ENCODE measurements around the gene ANKS1B.

Gene ANKS1B

DNA sequence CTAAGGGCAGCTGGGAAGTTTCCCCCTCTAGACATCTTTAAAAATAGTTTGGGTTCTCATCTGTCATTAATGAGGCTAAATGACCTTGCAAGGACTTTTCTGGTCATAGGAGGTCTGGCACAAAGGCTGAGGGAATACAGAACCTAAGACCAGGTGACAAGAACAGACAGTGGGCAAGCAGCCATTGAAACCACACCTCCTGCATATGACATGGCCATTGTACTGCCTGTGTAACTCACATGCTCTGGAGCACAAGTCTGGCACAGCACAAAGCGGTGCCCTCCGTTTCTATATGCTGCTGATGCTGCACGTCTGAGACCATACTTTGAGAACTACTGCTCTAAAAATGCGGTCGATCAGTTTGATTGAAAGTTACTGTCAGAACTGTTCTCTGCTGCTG is 1196.3 kb downstream of the ANKS1B start:
- TF ChIP-seq ZSCAN18 (tag by site-specific recombination; IDR thresholded peaks at IDR 0.05) (no peak), ZNF350 (tag by site-specific recombination; IDR thresholded peaks at IDR 0.05) (no peak), SCRT1 (tag by site-specific recombination; IDR thresholded peaks at IDR 0.05; ENCODE audit: borderline replicate concordance) (no peak), ATF2 (tag by site-specific recombination; IDR thresholded peaks at IDR 0.05; ENCODE audit: low read depth) (no peak), ZNF214 (tag by site-specific recombination; IDR thresholded peaks at IDR 0.05; ENCODE audit: borderline replicate concordance) (no peak), ZFP3 (tag by site-specific recombination; IDR thresholded peaks at IDR 0.05; ENCODE audit: low read depth) (no peak), ZNF157 (tag by site-specific recombination; IDR thresholded peaks at IDR 0.05) (no peak), BCL11B (tag by site-specific recombination; IDR thresholded peaks at IDR 0.05; ENCODE audit: low read depth) (no peak), ZNF548 (tag by site-specific recombination; IDR thresholded peaks at IDR 0.05) (no peak)
- TF ChIP-seq, protein P1, sequence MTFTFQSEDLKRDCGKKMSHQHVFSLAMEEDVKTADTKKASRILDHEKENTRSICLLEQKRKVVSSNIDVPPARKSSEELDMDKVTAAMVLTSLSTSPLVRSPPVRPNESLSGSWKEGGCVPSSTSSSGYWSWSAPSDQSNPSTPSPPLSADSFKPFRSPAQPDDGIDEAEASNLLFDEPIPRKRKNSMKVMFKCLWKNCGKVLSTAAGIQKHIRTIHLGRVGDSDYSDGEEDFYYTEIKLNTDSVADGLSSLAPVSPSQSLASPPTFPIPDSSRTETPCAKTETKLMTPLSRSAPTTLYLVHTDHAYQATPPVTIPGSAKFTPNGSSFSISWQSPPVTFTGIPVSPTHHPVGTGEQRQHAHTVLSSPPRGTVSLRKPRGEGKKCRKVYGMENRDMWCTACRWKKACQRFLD (tag by site-specific recombination; IDR thresholded peaks at IDR 0.05): no peak
- TF ChIP-seq, protein P2, sequence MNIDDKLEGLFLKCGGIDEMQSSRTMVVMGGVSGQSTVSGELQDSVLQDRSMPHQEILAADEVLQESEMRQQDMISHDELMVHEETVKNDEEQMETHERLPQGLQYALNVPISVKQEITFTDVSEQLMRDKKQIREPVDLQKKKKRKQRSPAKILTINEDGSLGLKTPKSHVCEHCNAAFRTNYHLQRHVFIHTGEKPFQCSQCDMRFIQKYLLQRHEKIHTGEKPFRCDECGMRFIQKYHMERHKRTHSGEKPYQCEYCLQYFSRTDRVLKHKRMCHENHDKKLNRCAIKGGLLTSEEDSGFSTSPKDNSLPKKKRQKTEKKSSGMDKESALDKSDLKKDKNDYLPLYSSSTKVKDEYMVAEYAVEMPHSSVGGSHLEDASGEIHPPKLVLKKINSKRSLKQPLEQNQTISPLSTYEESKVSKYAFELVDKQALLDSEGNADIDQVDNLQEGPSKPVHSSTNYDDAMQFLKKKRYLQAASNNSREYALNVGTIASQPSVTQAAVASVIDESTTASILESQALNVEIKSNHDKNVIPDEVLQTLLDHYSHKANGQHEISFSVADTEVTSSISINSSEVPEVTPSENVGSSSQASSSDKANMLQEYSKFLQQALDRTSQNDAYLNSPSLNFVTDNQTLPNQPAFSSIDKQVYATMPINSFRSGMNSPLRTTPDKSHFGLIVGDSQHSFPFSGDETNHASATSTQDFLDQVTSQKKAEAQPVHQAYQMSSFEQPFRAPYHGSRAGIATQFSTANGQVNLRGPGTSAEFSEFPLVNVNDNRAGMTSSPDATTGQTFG (tag by site-specific recombination; IDR thresholded peaks at IDR 0.05; ENCODE audit: borderline replicate concordance): no peak
- TF ChIP-seq, protein P3, sequence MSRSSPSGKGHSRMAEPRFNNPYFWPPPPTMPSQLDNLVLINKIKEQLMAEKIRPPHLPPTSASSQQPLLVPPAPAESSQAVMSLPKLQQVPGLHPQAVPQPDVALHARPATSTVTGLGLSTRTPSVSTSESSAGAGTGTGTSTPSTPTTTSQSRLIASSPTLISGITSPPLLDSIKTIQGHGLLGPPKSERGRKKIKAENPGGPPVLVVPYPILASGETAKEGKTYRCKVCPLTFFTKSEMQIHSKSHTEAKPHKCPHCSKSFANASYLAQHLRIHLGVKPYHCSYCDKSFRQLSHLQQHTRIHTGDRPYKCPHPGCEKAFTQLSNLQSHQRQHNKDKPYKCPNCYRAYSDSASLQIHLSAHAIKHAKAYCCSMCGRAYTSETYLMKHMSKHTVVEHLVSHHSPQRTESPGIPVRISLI (tag by site-specific recombination; IDR thresholded peaks at IDR 0.05): no peak
- TF ChIP-seq, protein P4, sequence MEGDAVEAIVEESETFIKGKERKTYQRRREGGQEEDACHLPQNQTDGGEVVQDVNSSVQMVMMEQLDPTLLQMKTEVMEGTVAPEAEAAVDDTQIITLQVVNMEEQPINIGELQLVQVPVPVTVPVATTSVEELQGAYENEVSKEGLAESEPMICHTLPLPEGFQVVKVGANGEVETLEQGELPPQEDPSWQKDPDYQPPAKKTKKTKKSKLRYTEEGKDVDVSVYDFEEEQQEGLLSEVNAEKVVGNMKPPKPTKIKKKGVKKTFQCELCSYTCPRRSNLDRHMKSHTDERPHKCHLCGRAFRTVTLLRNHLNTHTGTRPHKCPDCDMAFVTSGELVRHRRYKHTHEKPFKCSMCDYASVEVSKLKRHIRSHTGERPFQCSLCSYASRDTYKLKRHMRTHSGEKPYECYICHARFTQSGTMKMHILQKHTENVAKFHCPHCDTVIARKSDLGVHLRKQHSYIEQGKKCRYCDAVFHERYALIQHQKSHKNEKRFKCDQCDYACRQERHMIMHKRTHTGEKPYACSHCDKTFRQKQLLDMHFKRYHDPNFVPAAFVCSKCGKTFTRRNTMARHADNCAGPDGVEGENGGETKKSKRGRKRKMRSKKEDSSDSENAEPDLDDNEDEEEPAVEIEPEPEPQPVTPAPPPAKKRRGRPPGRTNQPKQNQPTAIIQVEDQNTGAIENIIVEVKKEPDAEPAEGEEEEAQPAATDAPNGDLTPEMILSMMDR (tag by site-specific recombination; IDR thresholded peaks at IDR 0.05): no peak
- POLR2A ChIA-PET: no interaction called here
- Histone ChIP-seq H3K27ac (ENCODE audit: extremely low read depth, low read depth, low read length) (no peak overlapping the region), H3K4me1 (ENCODE audit: control insufficient read depth, insufficient read depth, low read length) (no peaks in the 10 kb centered on the region), H3K9me3 (ENCODE audit: control insufficient read depth, insufficient read depth, low read depth, low read length) (no peaks in the 10 kb centered on the region), H3K4me3 (ENCODE audit: low read depth, low read length) (no peak overlapping the region), H3K36me3 (ENCODE audit: control insufficient read depth in 2 of 2, insufficient read depth in 1 of 2, low read length in 2 of 2) (no peaks in the 10 kb centered on the region)
- CTCF ChIA-PET: interaction anchor here (0.6 kb wide), 2 partner anchors 105 to 1615 kb away, joined by 3 to 5 read pairs; no protein-coding TSS in a partner anchor

- H3K4me1 ChIP-seq (ENCODE audit: control insufficient read depth, insufficient read depth, low read length): no peaks in the 10 kb centered on the region
- H3K36me3 ChIP-seq (ENCODE audit: control insufficient read depth in 2 of 2, insufficient read depth in 1 of 2, low read length in 2 of 2): no peaks in the 10 kb centered on the region
- no peaks in the 10 kb centered on the region for H3K9me3 ChIP-seq (ENCODE audit: control insufficient read depth, insufficient read depth, low read depth, low read length)
- H3K4me3 ChIP-seq (ENCODE audit: low read depth, low read length): no peak overlapping the region
- H3K27ac ChIP-seq (ENCODE audit: extremely low read depth, low read depth, low read length): no peak overlapping the region
- CTCF ChIA-PET: interaction anchor here (0.7 kb wide), 1 partner anchor 60 kb away, joined by 3 read pairs; no protein-coding TSS in a partner anchor
- no peak for TF ChIP-seq ZNF169 (tag by site-specific recombination; IDR thresholded peaks at IDR 0.05)
- no peak for TF ChIP-seq ZFHX2 (tag by site-specific recombination; conservative IDR thresholded peaks at IDR 0.05)
- no peak for TF ChIP-seq FEZF1 (tag by site-specific recombination; IDR thresholded peaks at IDR 0.05)
- TF ChIP-seq MYNN (tag by site-specific recombination; IDR thresholded peaks at IDR 0.05; ENCODE audit: borderline replicate concordance): no peak
- TF ChIP-seq ZNF302 (tag by site-specific recombination; IDR thresholded peaks at IDR 0.05; ENCODE audit: low read depth): no peak
- no peak for TF ChIP-seq OVOL3 (tag by site-specific recombination; IDR thresholded peaks at IDR 0.05)
- TF ChIP-seq ZBTB1 (tag by site-specific recombination; IDR thresholded peaks at IDR 0.05): no peak
- TF ChIP-seq ZNF596 (tag by site-specific recombination; IDR thresholded peaks at IDR 0.05): no peak
- TF ChIP-seq ZNF133 (tag by site-specific recombination; IDR thresholded peaks at IDR 0.05): no peak
- no peak for TF ChIP-seq SP7 (tag by site-specific recombination; IDR thresholded peaks at IDR 0.05)
- POLR2A ChIA-PET: no interaction called here
Observed at GRCh38 chr12:98786653-98787052, 1198.1 kb downstream of the ANKS1B start.

Measured in HEK293 (cell line).